DLD1 (cell line): Measurements from ENCODE around the gene LPP.

Experiments used
- in situ Hi-C: cut with HindIII; loops from 2 replicates; pipeline ENCODE4 v1.10.0; 2017; ENCODE audit warnings: low sequenced_read_pairs

Gene LPP

GRCh38 chr3:188712991-188713390 is 559.0 kb downstream of the LPP start:
- in situ Hi-C loops: no loop called here

GRCh38 chr3:188719545-188719944 is 565.6 kb downstream of the LPP start:
- in situ Hi-C loops: no loop called here

GRCh38 chr3:188720215-188720614 is 566.3 kb downstream of the LPP start:
- in situ Hi-C loops: no loop called here

- in situ Hi-C loops: no loop called here
Measured at GRCh38 chr3:188720636-188721035, 566.7 kb downstream of the LPP start.

- in situ Hi-C loops: no loop called here
Measured at GRCh38 chr3:188721312-188721711, 567.4 kb downstream of the LPP start.

- in situ Hi-C loops: no loop called here
Measured at GRCh38 chr3:188721990-188722389, 568.0 kb downstream of the LPP start.

GRCh38 chr3:188722963-188723362 is 569.0 kb downstream of the LPP start:
- in situ Hi-C loops: no loop called here

- in situ Hi-C loops: no loop called here
Measured at GRCh38 chr3:188727052-188727451, 573.1 kb downstream of the LPP start.

- in situ Hi-C loops: no loop called here
Measured at GRCh38 chr3:188728371-188728896, 574.5 kb downstream of the LPP start.

GRCh38 chr3:188729422-188729821 is 575.5 kb downstream of the LPP start:
- in situ Hi-C loops: no loop called here

GRCh38 chr3:188734395-188734794 is 580.4 kb downstream of the LPP start:
- in situ Hi-C loops: no loop called here

- in situ Hi-C loops: no loop called here
Measured at GRCh38 chr3:188739511-188739910, 585.6 kb downstream of the LPP start.

GRCh38 chr3:188740010-188740409 is 586.1 kb downstream of the LPP start:
- in situ Hi-C loops: no loop called here

GRCh38 chr3:188742755-188743550 is 589.0 kb downstream of the LPP start:
- in situ Hi-C loops: no loop called here

GRCh38 chr3:188744166-188744565 is 590.2 kb downstream of the LPP start:
- in situ Hi-C loops: no loop called here

- in situ Hi-C loops: no loop called here
Measured at GRCh38 chr3:188745031-188745430, 591.1 kb downstream of the LPP start.

GRCh38 chr3:188746291-188746783 is 592.4 kb downstream of the LPP start:
- in situ Hi-C loops: no loop called here

- in situ Hi-C loops: no loop called here
Measured at GRCh38 chr3:188747489-188747888, 593.5 kb downstream of the LPP start.

GRCh38 chr3:188749010-188749617 is 595.2 kb downstream of the LPP start:
- in situ Hi-C loops: no loop called here

GRCh38 chr3:188749830-188750229 is 595.9 kb downstream of the LPP start:
- in situ Hi-C loops: no loop called here

GRCh38 chr3:188750617-188751016 is 596.7 kb downstream of the LPP start:
- in situ Hi-C loops: no loop called here

GRCh38 chr3:188752850-188753249 is 598.9 kb downstream of the LPP start:
- in situ Hi-C loops: no loop called here
